GM12864 (cell line): Measurements from ENCODE around the gene SLIT1.

Source experiments
- DNase-seq: peaks from one replicate; pipeline ENCODE4 v3.0.0-alpha.2; 2011; ENCODE audit warnings: low read depth
- H3K4me3 ChIP-seq: 2 replicates; pipeline ENCODE4 v1.5.1; 2011; ENCODE audit warnings: mild to moderate bottlenecking, low read depth, low read length, control low read depth
- TF ChIP-seq, protein P1 (sequence below): IDR thresholded peaks from 2 replicates; pipeline ENCODE4 v1.5.1; 2011; ENCODE audit warnings: low read depth, mild to moderate bottlenecking, moderate library complexity, low read length, control low read depth, inconsistent platforms; ENCODE audit errors: missing control alignments

The SLIT1 gene

DNA sequence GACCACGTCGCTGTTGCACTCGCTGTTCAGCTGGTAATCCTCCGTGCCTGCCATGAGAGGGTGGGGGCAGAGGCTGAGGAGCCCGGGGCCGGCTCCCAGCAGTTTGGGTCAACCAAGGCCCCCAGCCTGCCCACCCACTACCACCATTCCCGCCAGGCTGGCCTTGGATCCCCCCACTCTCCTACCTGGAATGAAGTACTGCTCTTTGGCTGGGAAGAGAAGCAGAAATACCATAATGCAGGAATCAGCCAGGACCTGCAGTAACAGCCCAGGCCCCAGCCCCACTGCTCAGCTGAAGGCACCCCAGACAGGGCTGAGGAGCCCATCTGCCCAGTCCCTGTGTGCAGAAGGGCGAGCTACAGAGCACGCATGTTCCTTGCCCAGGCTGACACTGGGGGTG lies 138.0 kb downstream of the SLIT1 start:
- H3K4me3 ChIP-seq: no peak overlapping the region
- TF ChIP-seq, protein P1, sequence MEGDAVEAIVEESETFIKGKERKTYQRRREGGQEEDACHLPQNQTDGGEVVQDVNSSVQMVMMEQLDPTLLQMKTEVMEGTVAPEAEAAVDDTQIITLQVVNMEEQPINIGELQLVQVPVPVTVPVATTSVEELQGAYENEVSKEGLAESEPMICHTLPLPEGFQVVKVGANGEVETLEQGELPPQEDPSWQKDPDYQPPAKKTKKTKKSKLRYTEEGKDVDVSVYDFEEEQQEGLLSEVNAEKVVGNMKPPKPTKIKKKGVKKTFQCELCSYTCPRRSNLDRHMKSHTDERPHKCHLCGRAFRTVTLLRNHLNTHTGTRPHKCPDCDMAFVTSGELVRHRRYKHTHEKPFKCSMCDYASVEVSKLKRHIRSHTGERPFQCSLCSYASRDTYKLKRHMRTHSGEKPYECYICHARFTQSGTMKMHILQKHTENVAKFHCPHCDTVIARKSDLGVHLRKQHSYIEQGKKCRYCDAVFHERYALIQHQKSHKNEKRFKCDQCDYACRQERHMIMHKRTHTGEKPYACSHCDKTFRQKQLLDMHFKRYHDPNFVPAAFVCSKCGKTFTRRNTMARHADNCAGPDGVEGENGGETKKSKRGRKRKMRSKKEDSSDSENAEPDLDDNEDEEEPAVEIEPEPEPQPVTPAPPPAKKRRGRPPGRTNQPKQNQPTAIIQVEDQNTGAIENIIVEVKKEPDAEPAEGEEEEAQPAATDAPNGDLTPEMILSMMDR: no peak
- DNase-seq: no peak

DNA sequence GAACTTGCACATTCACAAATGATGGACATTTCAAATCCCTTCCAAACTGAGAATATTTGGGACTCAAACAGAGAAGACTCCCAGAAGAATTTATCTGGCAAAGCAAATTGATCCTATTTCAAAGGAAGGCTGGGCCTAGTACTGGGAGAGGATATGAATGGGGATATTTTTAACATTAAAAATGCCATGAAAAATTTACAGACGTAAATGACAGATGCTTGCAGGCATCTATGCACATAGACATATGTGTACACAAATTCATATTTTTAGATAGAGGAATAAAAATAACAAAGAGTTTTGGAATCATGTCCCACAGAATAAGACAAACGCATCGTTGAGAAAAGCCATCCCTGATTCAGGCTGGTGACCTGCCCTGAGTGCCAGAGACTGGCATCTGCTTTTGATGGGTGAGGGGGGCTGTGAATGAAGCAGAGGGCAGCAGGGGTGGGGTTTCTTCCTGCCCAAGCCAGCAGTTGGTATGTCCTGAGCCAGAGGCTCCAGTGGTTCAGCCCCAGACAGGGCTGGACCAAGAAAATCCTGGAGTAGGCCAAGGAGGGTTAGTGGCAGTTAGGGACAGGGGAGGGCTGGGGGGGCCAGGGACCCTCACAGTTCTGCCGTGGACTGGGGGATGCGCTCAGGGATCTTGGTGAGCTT lies 138.5 kb downstream of the SLIT1 start:
- TF ChIP-seq, protein P1: no peak
- no peak for DNase-seq
- H3K4me3 ChIP-seq: no peak overlapping the region

DNA sequence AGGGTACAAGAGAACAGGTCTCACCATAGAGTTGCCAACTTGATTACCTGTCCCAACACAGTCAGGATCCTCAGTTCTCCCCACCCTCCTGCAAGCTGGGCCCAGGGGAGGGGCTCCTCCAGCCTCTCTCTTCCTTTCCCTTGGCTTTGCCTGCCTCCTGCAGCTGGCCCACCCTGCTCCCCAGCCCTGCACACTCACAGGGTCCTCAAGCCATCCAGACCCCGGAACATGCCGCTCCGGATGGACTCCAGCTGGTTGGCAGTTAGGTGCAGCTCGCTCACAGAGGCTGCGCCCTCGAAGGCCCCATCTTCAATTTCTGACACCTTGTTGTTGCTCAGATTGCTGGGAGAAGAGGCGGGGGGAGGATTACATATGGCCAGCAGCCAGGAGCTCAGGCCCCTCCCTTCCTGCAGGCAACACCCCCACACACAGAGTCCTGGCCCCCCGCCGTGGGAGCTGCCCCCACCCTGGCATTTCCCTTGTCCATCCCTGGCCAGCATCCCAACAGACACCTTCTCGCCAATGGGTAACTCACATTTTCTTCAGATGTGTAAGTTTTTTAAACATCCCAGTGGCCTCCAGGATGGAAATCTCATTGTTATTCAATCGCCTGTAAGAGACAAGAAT lies 139.2 kb downstream of the SLIT1 start:
- TF ChIP-seq, protein P1: no peak
- no peak overlapping the region for H3K4me3 ChIP-seq
- DNase-seq: no peak

DNA sequence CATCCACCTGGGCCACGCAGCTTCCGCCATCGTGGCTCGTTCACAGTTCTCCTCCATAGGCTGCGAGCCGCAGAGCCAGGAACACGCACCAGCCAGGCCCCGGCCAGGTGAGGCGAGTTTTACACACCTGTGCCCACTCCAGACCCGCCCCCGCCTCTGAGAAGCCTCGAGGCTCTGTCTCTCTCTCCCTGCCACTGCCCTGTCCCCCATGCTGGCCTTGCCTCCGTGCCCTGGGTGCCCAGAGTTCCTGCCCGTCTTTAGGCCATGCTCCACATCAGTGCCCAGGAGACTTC lies 142.2 kb downstream of the SLIT1 start:
- H3K4me3 ChIP-seq: no peak overlapping the region
- TF ChIP-seq, protein P1: no peak
- no peak for DNase-seq

DNA sequence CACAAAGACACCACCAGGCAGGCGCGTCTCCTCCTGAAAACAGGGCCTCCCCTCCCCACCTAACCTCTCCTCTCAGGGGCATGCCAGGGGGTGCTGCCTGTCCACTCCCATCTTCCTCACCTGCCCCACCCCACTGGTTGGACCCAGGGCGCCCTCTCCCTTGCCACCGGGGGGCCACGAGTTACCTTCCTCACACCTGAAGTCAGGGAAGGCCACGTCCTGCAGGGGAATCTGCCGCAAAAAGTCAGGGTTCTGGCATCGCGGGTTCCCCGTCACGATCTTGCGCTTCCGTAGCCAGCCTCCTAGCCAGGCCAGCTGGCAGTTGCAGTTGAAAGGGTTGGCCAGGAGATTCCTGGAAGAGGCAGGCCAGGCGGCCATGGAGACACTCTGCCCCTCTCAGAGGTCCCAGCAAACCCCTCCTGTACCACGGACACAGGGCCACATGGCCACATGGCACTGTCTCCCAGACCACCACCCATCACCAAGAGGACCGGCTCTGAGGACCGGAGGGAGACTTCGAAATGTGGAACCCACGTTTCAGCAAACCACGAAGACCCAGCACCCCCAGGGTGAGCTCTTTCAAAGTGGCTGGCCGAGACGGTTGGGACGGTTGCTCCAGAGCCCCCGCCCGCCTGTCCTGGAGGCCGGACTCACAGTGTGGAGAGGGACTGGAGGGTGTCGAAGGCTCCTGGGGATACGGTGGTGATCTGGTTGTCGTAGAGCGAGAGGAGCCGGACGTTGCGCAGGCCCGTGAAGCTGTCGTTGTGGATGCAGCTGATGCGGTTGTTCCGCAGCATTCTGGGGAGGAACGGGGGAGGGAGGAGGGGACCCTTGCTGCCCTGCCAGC lies 142.8 kb downstream of the SLIT1 start:
- no peak for DNase-seq
- H3K4me3 ChIP-seq: no peak overlapping the region
- TF ChIP-seq, protein P1: no peak

DNA sequence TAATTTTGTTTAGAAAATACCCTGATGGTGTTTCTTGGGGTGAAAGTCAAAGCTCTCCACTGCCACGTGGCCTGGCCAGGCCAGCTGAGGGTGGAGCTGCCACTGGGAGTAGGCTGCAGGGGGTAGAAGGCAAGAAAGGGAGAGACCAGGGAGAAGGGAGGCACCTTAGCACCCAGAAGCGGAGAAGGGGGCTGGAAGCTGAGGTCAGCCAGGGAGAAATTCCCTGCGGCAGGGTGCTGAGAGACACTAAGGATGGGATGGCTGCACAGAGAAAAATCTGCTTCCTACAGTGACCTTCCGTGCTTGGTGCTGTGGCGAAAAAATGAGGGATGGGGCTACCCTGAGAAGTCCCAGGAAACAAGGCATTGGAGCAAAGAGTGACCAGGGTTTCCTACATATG lies 143.7 kb downstream of the SLIT1 start:
- TF ChIP-seq, protein P1: no peak
- no peak overlapping the region for H3K4me3 ChIP-seq
- DNase-seq: no peak

DNA sequence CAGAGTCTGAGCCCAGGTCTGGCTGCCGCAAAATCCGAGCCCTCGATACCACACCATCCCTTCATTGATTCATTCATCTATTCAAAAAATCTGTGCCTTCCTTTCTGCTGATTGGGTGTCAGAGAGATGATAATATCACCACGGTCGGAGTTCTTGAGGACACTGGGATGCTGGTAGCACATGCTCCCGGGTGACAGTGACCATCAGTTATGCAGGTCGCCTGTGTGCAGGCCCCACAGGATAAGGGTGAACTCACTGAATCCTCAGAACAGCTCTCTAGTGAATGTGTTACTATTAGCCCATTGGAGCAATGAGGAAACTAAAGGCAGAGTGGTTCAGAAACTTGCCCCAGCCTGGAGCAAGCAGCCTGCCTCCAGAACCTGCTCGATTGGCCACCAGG lies 145.1 kb downstream of the SLIT1 start:
- TF ChIP-seq, protein P1: no peak
- no peak overlapping the region for H3K4me3 ChIP-seq
- DNase-seq: no peak
